RPMI8226 (cell line): ENCODE results near the gene CD99.
A peak's percentile ranks its signal among the peaks of the same experiment; 100 is the strongest.
"Not testable (repeated sequence)": the region's sequence is repeated elsewhere in the genome, so short reads cannot be mapped to it uniquely, and the experiment has no call there.

Experiments
- DNase-seq: peaks from one replicate; pipeline ENCODE4 v3.0.0-alpha.2; 2015

CD99 gene

DNA sequence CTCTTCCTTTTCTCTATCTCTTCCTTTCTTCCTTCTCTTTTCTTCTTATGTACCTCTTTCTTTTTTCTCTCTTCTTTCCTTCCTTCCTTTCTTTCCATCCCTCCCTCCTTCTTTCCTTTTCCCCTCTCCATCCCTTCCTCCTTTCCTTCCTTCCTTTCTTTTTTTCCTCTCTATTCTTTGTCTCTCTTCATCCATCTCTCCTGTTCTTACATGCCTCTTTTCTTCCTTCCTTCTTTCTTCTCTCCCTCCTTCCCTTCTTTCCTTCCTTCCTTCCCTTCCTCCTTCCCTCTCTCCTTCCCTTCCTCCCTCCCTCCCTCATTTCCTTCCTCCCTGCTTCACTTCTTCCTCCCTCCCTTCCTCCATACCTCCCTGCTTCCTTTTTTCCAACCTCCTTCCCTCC lies 41.6 kb downstream of the CD99 start:
- DNase-seq: no peak

DNA sequence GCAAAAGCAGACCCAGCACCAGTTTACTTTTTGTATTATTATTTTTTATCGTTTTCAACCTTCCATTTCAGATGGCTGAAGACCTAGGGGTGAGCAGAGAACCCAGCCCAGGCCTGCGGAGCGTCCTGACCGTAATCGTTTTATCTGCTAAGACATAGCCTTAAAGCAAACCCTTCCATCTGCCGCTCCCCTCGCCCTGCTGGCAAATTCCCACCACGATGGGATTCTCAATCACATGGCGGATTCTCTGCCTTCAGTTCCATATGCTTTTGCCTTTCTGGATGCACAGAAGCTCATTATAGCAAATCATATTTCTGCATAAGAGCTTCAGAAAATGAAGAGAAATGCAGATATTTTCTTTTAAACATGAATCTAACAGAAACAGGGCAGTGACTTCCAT lies 42.2 kb downstream of the CD99 start:
- DNase-seq: no peak

DNA sequence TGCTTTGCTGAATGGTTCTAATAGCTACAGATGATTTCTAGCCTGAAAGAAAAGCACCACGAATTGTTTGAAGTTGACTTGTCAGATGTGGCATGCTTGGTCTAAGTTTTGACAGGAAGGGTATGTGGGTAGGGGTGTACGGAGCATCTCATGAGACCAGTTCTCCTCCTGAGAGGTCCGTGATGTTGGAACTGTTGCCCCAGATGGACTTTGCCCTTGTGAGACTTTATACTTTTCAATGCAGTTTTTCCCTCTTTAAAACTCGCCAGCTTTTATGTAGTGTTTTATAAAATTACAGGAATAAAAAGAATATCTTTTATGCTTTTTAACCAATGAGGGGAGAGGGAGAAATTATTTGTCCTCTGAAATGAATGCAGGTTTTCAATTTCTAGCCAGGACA lies 44.2 kb downstream of the CD99 start:
- no peak for DNase-seq

DNA sequence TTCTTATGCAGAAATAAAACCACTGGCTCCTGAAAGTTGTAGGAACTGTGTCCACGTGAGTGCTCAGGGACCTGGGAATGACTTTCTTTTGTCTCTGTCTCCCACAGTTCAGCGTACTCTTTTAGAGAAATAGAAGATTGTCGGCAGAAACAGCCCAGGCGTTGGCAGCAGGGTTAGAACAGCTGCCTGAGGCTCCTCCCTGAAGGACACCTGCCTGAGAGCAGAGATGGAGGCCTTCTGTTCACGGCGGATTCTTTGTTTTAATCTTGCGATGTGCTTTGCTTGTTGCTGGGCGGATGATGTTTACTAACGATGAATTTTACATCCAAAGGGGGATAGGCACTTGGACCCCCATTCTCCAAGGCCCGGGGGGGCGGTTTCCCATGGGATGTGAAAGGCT lies 49.6 kb downstream of the CD99 start:
- DNase-seq: no peak

DNA sequence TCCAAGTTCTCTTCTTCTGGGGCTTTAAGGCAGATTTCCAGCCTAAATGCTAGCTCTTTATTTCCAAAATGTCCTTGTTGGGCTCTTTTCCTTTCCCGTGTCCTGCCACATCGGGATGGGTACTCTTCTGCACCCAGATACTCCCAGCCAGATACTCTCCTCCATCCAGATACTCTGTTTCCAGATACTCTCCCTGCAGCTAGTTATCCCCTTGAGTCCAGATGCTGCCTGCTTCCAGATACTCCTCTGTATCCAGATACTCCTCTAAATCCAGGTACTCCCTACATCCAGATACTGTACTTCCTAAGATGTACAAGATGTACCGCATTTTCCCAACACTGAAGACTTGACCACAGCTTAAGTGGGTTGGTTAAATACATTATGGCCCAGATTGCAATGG lies 50.3 kb downstream of the CD99 start:
- DNase-seq: no peak

DNA sequence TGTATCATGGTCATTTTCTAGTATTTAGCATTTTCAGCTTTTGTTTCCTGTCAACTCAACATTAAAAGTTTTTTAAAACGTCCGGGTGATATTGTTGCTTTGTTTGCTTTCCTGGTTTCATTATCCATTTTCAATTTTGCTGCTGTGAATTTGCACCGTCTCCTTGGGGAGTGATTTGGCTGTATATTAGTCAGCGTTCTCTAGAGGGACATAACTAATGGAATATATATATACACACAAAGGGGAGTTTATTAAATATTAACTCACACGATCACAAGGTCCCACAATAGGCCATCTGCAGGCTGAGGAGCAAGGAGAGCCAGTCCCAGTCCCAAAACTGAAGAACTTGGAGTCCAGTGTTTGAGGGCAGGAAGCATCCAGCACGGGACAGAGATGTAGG lies 55.2 kb downstream of the CD99 start:
- DNase-seq: not testable (repeated sequence)

DNA sequence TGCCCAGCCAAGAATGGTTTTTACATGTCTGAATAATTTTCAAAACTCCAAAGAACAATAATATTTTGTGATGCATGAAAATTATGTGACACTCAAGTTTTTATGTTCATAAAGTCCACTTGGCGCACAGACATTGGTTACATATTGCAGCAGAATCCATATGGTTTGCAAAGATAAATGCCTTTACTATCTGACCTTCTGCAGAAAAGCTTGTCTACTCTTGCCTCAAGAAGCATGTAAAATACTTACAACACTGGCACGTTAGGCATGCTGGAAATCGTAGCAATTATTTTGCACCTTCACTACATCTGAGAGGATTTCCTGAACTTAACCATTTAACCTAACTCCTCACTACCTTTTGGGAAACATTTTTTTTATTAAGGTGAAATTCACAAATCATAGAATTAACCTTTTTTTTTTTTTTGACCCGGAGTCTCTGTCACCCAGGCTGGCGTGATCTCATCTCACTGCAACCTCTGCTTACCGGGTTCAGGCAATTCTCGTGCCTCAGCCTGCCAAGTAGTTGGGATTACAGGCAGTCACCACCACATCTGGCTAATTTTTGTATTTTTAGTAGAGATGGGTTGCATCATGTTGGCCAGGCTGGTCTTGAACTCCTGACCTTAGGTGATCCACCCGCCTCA lies 57.2 kb downstream of the CD99 start:
- DNase-seq: no peak

DNA sequence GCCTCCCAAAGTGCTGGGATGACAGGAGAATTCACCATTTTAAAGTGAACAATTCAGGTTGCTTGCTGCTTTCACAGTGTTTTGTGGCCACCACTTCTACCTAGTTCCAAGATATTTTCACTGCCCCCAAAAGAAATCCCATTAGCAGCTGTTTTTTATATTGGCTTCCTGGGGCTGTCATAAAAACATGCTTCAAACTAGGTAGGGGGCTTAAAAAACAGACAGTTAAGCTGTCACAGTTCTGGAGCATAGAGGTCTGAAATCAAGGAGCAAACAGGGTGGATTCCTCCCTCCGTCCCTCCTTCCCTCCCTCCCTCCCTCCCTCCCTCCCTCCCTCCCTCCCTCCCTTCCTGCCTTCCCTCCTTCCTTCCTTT lies 57.7 kb downstream of the CD99 start:
- DNase-seq: no peak

DNA sequence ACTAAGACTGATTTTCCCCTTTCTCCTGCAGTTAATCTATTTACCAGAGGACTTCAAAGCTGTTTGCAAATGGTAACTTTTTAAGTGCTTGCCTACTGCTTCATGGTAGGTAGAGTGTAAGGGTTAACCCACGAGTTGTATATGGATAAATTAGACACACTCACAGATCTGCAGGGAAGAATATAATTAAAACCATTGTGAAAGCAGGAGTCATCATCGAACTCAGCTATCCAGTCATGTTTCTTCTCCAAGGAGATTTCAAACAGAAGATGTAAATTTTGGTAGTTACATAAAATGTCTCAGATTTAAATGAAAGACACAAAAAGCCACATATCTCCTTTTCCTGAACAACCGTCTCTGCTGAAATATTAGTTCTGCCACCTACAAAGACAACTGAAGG lies 60.2 kb downstream of the CD99 start:
- no peak for DNase-seq

DNA sequence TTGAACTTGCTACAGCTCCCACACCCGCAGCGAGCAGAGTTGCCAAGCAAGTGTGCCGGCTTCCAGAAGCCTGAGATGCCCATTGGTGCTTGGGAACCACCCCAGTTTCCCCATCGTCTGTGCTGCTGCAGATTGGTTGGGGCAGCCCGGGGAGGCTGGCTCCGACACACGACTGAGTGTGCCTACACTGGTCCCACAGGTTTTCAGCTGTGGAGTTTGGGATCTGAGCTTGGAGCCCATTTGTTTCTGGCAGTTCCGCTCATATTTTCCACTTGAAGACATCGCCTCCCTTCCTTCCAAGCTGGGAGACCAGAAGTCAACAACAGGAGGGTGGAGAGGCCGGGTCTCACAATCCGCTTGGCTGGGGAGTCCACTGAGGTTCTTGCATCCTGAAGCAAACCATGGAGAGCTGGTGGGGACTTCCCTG lies 60.8 kb downstream of the CD99 start, which contains the start of gene XG:
Gene XG (plus strand): TSS at position 167 of the 427 bp plus-strand sequence. CDS start 235 bp downstream, at position 402.
- DNase-seq: peak; percentile 27

DNA sequence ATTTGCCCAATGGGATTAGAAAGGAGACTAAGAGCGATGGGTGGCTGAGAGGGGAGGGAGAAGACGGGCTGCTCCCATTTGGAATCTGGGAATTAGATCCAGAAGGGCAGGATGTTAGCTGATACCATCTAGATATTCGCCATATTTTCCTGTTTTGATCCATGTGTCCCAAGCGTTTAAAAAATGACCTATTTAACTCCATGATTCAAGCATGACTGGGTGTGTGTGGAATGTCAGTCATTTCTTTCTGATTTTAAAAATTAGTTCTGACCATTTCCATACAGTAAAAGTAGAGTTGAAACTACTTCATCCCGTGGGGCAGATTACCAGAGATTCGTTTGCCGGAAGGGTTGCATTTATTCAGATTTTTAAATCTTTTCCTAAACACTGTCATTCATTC lies 61.3 kb downstream of the CD99 start:
- DNase-seq: not testable (repeated sequence)

DNA sequence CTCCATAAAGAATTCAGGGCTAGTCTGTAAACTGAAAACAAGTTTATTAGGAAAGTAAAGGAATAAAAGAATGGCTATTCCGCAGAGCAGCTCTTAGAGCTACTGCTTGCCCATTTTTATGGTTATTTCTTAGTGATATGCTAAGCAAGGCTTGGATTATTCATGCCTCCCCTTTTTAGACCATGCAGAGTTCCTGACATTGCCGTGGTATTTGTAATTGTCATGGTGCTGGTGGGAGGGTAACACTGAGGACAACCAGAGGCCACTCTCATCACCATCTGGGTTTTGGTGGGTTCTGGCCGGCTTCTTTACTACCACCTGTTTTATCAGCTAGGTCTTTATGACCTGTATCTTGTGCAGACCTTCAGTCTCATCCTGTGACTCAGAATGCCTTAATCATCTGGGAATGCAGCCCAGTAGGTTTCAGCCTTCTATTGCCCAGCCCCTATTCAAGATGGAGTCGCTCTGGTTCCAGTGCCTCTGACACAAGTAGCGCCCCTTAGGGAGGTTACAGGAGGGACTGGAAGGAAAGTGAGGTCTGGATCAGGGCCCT lies 64.1 kb downstream of the CD99 start:
- not testable (repeated sequence) for DNase-seq

DNA sequence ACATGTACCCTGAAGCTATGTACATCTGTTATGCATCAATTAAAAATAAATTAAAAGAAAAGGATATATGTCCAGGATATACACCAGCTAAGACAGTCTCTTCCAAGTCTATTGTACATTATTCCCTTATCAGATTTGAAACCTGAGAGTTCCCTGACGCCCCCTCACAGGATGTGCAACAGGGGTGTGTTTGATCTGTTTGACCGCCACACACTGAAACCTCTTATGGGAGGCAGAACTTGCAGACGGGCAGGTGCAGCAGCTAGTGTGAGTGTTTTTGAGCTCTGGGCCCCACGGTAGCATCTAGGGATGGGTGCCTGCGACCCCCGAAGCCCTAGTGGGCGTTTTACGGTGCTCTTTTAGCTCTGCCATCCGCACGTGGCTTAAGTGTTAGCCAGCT lies 65.5 kb downstream of the CD99 start:
- DNase-seq: no peak

DNA sequence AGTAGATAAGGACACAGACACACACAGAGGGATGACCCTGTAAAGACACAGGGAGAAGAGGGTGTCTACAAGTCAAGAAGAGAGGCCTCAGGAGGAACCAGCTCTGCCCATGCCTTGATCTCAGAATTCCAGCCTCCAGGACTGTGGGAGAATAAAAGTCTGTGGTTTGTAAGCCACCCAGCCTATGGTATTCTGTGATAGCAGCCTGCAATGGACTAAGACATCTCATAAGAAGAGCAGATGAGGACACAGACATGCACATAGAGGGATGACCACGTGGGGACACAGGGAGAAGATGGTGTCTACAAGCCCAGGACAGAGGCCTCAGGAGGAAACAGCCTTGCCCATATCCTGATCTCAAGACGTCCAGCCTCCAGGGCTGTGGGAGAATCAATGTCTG lies 70.2 kb downstream of the CD99 start:
- no peak for DNase-seq

DNA sequence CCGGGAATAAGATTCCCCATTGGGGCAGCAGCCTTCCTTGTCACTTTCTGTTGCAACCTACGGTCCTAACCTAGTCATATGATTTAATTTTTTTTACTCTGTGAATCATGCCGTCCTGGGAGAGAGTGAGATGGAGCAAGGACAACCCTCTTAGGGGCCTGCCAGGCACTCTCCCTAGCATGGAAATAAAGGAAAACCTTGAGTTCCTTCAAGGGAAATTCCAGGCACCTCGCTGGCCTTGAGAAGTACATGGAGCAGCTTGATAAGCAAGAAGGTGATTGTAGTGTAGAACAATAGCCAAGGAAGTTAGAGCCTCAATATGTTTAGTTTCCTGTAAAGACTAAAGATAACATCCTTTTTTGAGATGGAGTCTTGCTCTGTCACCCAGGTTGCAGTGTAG lies 71.6 kb downstream of the CD99 start:
- not testable (repeated sequence) for DNase-seq

DNA sequence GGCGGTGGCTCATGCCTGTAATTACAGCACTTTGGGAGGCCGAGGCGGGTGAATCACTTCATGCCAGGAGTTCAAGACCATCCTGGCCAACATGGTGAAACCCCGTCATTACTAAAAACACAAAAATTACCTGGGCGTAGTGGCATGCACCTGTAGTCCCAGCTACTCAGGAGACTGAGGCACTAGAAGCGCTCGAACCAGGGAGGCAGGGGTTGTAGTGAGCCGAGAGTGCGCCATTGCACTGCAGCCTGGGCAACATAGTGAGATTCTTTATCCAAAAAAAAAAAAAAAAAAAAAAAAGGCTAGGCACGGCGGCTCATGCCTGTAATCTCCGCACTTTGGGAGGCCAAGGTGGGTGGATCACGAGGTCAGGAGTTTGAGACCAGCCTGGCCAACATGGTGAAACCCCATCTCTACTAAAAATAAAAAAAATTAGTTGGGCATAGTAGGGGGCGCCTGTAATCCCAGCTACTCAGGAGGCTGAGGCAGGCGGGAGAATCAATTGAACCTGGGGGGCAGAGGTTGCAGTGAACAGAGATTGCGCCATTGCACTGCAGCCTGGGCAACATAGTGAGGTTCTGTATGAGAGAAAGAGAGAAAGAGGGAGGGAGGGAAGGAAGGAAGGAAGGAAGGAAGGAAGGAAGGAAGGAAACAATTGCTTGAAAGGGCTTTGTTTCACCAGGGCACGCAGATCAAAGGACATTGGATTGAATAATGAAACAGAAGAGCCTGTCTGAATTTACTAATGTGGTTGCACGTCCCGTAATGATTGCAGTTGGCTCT lies 73.9 kb downstream of the CD99 start:
- not testable (repeated sequence) for DNase-seq

DNA sequence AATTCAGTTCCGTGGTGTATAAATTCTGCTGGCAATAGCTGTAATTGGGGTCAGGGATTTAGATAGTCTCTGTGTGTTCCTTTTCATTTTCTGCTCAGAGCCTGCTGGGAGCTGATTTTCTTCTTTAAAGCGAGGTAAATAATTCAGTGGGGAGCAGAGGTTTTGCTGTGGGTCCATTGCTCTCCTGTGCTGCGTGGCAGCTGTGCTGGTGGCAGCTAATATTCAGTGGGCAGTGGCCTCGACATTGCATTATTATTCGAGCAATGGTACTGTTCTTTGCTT lies 74.4 kb downstream of the CD99 start:
- DNase-seq: no peak

DNA sequence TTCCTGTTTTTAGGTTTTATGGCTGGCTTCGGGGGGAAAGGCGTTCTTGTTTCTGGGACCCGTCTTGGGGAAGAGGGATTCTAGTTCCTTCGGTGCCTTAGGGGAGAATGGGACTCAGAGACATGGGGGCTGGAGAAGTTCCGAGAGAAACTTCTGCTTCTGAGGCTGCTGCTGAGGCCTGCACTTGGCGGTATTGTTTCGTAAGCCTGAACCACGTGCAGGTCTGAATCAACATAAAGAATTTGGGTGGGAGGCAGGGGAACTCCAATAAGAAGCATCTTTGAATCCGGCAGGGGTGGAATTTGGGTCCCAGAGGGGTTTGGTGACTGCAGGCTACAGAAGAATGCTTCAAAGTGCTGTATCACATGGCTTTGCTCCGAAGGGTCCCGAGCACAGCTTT lies 75.8 kb downstream of the CD99 start:
- no peak for DNase-seq

DNA sequence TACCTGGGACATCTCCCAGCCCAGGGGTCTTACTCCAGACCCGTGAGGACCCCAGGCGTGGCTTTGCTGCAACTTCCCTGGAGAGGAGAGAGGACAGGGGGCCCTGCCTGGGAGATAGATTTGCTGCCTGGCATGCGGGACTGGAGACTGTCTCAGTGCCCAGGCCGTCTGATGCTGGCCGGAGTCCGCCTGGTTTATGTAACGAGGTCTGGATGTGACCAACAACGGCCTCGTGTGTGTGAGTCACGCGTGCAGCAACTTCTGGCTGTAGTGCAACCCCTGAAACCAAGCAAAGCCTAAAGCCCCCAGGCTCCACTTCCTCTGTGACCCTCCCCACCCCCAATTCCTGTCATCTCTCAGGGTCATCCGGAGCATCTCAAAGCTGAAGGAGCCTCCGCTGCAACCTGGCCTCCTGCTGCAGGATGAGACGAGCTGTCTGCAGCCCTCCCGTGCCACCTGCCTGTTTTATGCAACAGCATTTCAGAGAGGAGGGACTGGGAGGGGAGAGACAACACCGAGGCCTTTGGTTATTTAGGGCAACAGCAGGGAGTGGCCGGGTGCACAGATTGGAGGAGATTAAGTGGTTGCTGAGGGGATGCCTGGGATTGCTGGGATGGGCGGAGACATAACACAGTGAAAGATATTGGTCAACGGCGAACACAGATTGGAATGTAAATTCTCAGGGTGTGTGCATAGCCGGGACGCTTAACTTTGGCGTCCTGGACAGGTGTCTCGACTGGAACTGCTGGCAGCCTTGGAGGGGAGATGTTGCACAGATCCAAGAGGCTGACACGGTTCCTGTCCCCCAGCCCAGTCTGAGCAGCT lies 76.7 kb downstream of the CD99 start:
- no peak for DNase-seq

DNA sequence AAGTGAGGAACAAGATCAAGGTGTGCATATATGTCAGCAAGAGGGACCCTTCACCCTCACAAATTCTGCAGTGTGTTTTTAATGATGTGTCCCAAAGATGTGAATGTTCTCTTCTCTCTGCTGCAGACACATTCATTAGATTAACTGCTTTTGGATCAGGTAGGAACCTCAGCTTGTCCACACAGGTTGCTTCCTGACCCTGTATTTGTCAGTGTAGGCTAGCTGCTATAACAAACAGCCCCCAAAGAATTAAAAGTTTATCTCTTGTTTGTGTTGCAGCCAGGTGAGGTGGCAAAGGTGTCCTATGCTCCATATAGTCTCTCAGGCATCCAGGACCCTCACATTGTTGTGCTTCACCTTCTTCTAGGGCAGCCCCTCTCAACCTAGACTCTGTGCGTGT lies 78.5 kb downstream of the CD99 start:
- DNase-seq: no peak

DNA sequence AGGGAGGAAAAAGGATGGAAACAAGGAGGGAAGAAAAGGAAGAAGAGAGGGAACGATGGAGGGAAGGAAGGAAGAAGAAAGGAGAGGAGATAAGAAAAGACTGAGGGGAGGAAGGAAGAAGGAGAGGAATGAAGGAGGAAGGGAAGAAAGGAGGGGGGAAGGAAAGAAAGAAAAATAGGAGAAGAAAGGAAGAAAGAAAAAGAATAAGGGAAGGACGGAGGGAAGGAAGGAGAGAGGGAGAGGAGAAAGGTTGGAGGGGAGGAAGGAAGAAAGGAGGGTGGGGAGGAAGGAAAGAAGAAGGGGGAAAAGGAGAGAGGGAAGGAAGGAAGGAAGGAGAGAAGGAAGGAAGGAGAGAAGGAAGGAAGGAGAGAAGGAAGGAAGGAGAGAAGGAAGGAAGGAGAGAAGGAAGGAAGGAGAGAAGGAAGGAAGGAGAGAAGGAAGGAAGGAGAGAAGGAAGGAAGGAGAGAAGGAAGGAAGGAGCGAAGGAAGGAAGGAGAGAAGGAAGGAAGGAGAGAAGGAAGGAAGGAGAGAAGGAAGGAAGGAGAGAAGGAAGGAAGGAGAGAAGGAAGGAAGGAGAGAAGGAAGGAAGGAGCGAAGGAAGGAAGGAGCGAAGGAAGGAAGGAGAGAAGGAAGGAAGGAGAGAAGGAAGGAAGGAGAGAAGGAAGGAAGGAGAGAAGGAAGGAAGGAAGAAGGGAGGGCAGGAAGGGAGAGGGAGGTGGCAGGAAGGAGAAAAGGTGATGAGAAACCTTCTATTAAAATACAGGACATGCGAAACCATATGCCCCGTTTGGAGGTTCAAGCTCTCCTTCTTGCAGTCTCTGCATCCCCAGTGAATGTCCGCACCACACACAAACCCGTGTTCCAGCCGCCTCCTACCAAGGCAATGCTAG lies 82.3 kb downstream of the CD99 start:
- DNase-seq: not testable (repeated sequence)

DNA sequence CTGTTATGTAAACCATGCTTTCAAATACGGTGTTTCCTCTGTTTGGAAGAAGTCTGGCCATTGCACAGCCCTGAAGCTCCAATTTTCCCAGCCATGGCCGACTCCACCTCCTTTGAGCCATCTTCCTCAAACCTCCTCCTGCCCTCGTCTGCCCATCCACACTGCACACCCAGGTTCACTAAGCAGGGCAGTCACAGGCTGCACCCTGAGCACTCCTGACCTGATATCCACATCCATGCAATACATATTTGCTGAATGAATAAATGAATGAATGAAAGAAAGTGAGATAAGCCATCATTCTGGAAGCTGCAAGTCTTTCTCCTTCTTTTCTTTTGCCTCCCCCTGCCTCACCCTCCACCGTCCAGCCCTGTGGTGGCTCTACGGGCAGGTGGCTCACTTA lies 83.0 kb downstream of the CD99 start:
- no peak for DNase-seq

DNA sequence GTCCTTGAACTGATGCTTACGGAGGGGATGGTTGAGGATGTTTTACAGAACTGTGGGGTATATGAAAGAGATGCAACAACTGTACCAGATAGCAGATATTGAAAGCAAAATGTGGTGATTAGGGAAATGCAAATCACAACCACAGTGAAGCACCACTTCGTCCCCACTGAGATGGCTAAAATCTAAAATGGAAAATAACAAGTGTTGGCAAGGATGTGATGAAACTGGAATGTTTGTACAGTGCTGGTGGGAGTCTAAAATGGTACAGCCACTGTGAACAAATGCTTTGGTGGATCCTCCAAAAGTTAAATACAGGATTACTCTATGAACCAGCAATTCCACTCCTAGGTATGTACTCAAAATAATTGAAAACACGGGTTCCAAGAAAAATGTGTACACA lies 83.7 kb downstream of the CD99 start:
- no peak for DNase-seq
